Measurements from ENCODE around the gene PEX12.
A peak's percentile ranks its signal among the peaks of the same experiment; 100 is the strongest.

PEX12 gene

GRCh38 chr17:35588196-35588920 lies 10.0 kb upstream of the PEX12 start (continued):
- TF ChIP-seq ZNF280D (tag by site-specific recombination; IDR thresholded peaks at IDR 0.05) (no peak), ZNF24 (tag by site-specific recombination; IDR thresholded peaks at IDR 0.05) (no peak), ZNF132 (tag by site-specific recombination; IDR thresholded peaks at IDR 0.05; ENCODE audit: borderline replicate concordance) (no peak), ZNF600 (tag by site-specific recombination; IDR thresholded peaks at IDR 0.05) (peak; percentile 52; the same call in 1 of the 2 replicates), ZNF239 (tag by site-specific recombination; IDR thresholded peaks at IDR 0.05) (no peak), ZNF214 (tag by site-specific recombination; IDR thresholded peaks at IDR 0.05; ENCODE audit: borderline replicate concordance) (no peak), ZNF843 (tag by site-specific recombination; IDR thresholded peaks at IDR 0.05) (0 out of 2 replicates have a peak, but pooled peaks have one; percentile 71), ZNF76 (tag by site-specific recombination; IDR thresholded peaks at IDR 0.05; ENCODE audit: borderline replicate concordance, low read depth) (no peak), ZNF837 (tag by site-specific recombination; IDR thresholded peaks at IDR 0.05) (no peak), PRDM6 (tag by site-specific recombination; IDR thresholded peaks at IDR 0.05) (peak; percentile 85), ZSCAN23 (tag by site-specific recombination; IDR thresholded peaks at IDR 0.05) (no peak), ZNF354C (tag by site-specific recombination; IDR thresholded peaks at IDR 0.05; ENCODE audit: borderline replicate concordance, low read depth) (no peak), FEZF1 (tag by site-specific recombination; IDR thresholded peaks at IDR 0.05) (peak; percentile 35; the same call in 1 of the 2 replicates), ZNF112 (tag by site-specific recombination; IDR thresholded peaks at IDR 0.05) (no peak), IKZF3 (tag by site-specific recombination; IDR thresholded peaks at IDR 0.05) (peak; percentile 52; the same call in 1 of the 2 replicates), ZNF202 (tag by site-specific recombination; IDR thresholded peaks at IDR 0.05; ENCODE audit: borderline replicate concordance) (no peak), ZBTB44 (tag by site-specific recombination; IDR thresholded peaks at IDR 0.05) (0 out of 2 replicates have a peak, but pooled peaks have one; percentile 54), ZNF341 (tag by site-specific recombination; IDR thresholded peaks at IDR 0.05; ENCODE audit: low read depth) (no peak), ZNF274 (IDR thresholded peaks at IDR 0.05; ENCODE audit: low read length) (no peak), ZNF274 (tag by site-specific recombination; IDR thresholded peaks at IDR 0.05; ENCODE audit: borderline replicate concordance) (no peak), ZNF830 (tag by site-specific recombination; IDR thresholded peaks at IDR 0.05; ENCODE audit: low read depth) (no peak), GLIS2 (tag by site-specific recombination; IDR thresholded peaks at IDR 0.05) (no peak), ZNF747 (tag by site-specific recombination; IDR thresholded peaks at IDR 0.05) (no peak), ZEB2 (tag by site-specific recombination; IDR thresholded peaks at IDR 0.05) (0 out of 2 replicates have a peak, but pooled peaks have one; percentile 22), ZBTB8A (tag by site-specific recombination; IDR thresholded peaks at IDR 0.05) (no peak), ZNF157 (tag by site-specific recombination; IDR thresholded peaks at IDR 0.05) (no peak), ZNF707 (tag by site-specific recombination; IDR thresholded peaks at IDR 0.05) (no peak), ZNF350 (tag by site-specific recombination; IDR thresholded peaks at IDR 0.05) (no peak), ZNF513 (tag by site-specific recombination; IDR thresholded peaks at IDR 0.05) (no peak), ZNF121 (tag by site-specific recombination; IDR thresholded peaks at IDR 0.05) (peak; percentile 63), ZNF704 (tag by site-specific recombination; IDR thresholded peaks at IDR 0.05) (no peak), ZSCAN30 (tag by site-specific recombination; IDR thresholded peaks at IDR 0.05) (no peak)
